ENCODE measurements around the gene RBM17. TPM values are rescaled to one million over a fixed set of nuclear protein-coding genes. Genes with fewer than 3 reads are reported as not detected.
"Not testable (repeated sequence)": the region's sequence is repeated elsewhere in the genome, so short reads cannot be mapped to it uniquely, and the experiment has no call there.

Gene RBM17
- total RNA-seq = 10 to 100 TPM; 58.6 to 80.3 TPM
- long read RNA-seq, transcript RBM17-201 (12 exons, 2,755 nt) = major isoform, 40 of 62 reads
- long read RNA-seq, partial matches to known transcripts = 14 of 62 reads
- long read RNA-seq, other reads (novel, unspliced or antisense) = 8 of 62 reads

- intact Hi-C loops (cut with DNase I) = loop anchor here in 1 of 2 donors (10.0 kb wide), 1 partner anchor 74 kb away; no protein-coding TSS in a partner anchor
- ATAC-seq = peak; percentile 95 to 98
- DNase-seq = peak; percentile 97
Measured at GRCh38 chr10:6088721-6089333, at the start of gene RBM17. Gene RBM17, plus strand, starts transcription at chr10:6089034. Its CDS starts 8,032 bp downstream, at chr10:6097066.

GRCh38 chr10:6039711-6040110 lies 49.1 kb upstream of the RBM17 start:
- DNase-seq = no peak
- intact Hi-C loops (cut with DNase I) = no loop called here
- no peak for ATAC-seq

GRCh38 chr10:6040205-6040604 lies 48.6 kb upstream of the RBM17 start:
- DNase-seq (no peak), ATAC-seq (no peak)
- intact Hi-C loops (cut with DNase I) = no loop called here

- ATAC-seq; DNase-seq; intact Hi-C loops (cut with DNase I): not testable (repeated sequence)
Measured at GRCh38 chr10:6043377-6043776, 45.5 kb upstream of the RBM17 start.

- DNase-seq = no peak
Measured at GRCh38 chr10:6044060-6044459, 44.8 kb upstream of the RBM17 start.

GRCh38 chr10:6044751-6045313 lies 44.0 kb upstream of the RBM17 start:
- intact Hi-C loops (cut with DNase I) = no loop called here
- ATAC-seq (no peak), DNase-seq (no peak)

More at GRCh38 chr10:6044060-6044459, 44.8 kb upstream of the RBM17 start:
- ATAC-seq = no peak
- intact Hi-C loops (cut with DNase I) = no loop called here

- DNase-seq = no peak
- no peak for ATAC-seq
- intact Hi-C loops (cut with DNase I) = no loop called here
Measured at GRCh38 chr10:6045314-6045848, 43.5 kb upstream of the RBM17 start.

GRCh38 chr10:6045878-6046772 lies 42.7 kb upstream of the RBM17 start:
- ATAC-seq (no peak), DNase-seq (no peak)
- intact Hi-C loops (cut with DNase I) = no loop called here

GRCh38 chr10:6046773-6047611 lies 41.8 kb upstream of the RBM17 start:
- ATAC-seq = no peak
- intact Hi-C loops (cut with DNase I) = no loop called here
- no peak for DNase-seq

- DNase-seq = no peak
- intact Hi-C loops (cut with DNase I) = no loop called here
Measured at GRCh38 chr10:6047847-6048246, 41.0 kb upstream of the RBM17 start.

GRCh38 chr10:6048281-6049030 lies 40.4 kb upstream of the RBM17 start:
- no peak for ATAC-seq
- intact Hi-C loops (cut with DNase I) = no loop called here
- no peak for DNase-seq

More at GRCh38 chr10:6047847-6048246, 41.0 kb upstream of the RBM17 start:
- no peak for ATAC-seq

- DNase-seq (no peak), ATAC-seq (no peak)
- intact Hi-C loops (cut with DNase I) = no loop called here
Measured at GRCh38 chr10:6049031-6049400, 39.8 kb upstream of the RBM17 start.

- ATAC-seq (peak; percentile 80 to 84), DNase-seq (peak; percentile 61)
- intact Hi-C loops (cut with DNase I) = no loop called here
Measured at GRCh38 chr10:6050801-6051445, 37.9 kb upstream of the RBM17 start.

GRCh38 chr10:6052247-6053221 lies 36.3 kb upstream of the RBM17 start:
- no peak for DNase-seq
- intact Hi-C loops (cut with DNase I) = no loop called here
- no peak for ATAC-seq

- ATAC-seq = no peak
- intact Hi-C loops (cut with DNase I) = no loop called here
- no peak for DNase-seq
Measured at GRCh38 chr10:6053303-6053702, 35.5 kb upstream of the RBM17 start.

GRCh38 chr10:6053816-6054631 lies 34.8 kb upstream of the RBM17 start:
- ATAC-seq (peak; percentile 27 to 76), DNase-seq (peak; percentile 64)
- intact Hi-C loops (cut with DNase I) = no loop called here
